Mucosa of stomach (tissue), 1 donor: Measurements from ENCODE around the gene SAMD4B.
"Not testable (repeated sequence)": the region's sequence is repeated elsewhere in the genome, so short reads cannot be mapped to it uniquely, and the experiment has no call there.

Source experiments
- H3K27me3 ChIP-seq: one replicate; pipeline ENCODE4 v1.7.0; 2013; ENCODE audit warnings: mild to moderate bottlenecking, low read length; ENCODE audit not compliant: control insufficient read depth, insufficient read depth
- H3K36me3 ChIP-seq: one replicate; pipeline ENCODE4 v1.7.0; 2013; ENCODE audit warnings: low read length; ENCODE audit not compliant: control insufficient read depth, insufficient read depth
- H3K4me1 ChIP-seq: one replicate; pipeline ENCODE4 v1.7.0; 2013; ENCODE audit warnings: mild to moderate bottlenecking, low read length; ENCODE audit not compliant: control insufficient read depth, insufficient read depth
- H3K4me3 ChIP-seq: one replicate; pipeline ENCODE4 v1.7.0; 2013; ENCODE audit warnings: low read length
- H3K9ac ChIP-seq: one replicate; pipeline ENCODE4 v1.7.0; 2013; ENCODE audit warnings: mild to moderate bottlenecking, low read length, moderate library complexity
- H3K9me3 ChIP-seq: one replicate; pipeline ENCODE4 v1.7.0; 2013; ENCODE audit warnings: mild to moderate bottlenecking, low read length, moderate library complexity; ENCODE audit not compliant: control insufficient read depth
- donor health status: Pancreatic carcinoma.

Gene SAMD4B

DNA sequence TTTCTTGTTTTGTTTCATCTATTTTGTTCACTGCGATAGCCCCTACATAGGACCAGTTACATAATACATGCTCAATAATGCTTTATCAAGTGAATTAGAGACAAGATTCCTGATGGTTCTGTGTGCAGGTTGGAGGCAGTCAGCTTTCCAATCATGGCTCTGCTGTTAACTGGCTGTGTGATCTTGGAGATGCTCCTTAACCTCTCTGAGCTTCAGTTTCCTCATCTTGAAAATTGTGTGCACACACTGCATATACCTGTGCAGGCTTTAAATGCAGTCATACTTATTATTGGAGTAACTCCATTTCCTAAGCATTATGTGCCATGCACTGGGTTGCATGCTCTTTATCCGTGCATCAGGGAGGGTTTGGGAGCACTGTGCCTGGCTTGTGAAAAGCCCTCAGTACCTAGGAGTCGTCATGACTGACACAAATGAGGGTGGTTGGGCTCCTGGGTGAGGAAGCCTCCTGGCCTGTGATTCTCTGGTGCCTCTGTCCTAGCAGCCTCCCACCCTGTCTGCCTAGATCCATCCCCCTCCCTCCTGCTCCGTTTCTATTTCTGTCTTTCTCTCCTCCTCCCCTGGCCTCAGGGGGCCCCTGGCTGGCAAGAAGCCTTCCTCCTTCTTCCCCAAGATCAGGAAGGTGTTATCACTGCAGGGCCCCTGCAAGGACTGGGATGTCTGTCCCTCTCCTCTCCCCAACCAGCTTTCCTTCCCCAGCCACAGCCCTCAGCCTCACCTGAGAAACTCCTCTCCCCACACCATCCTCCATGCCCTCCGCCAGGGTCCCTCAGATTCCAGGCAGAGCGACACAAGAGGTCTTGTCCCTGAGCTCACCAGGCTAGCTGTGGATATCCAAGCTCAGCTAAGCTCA, 37.3 kb upstream of the SAMD4B start:
- no peaks in the 10 kb centered on the region for H3K9me3 ChIP-seq
- peaks cover 4% of the 10 kb centered on the region for H3K4me1 ChIP-seq
- H3K4me3 ChIP-seq = no peak overlapping the region
- H3K9ac ChIP-seq = no peak overlapping the region
- H3K27me3 ChIP-seq = peaks cover 50% of the 10 kb centered on the region
- H3K36me3 ChIP-seq = no peaks in the 10 kb centered on the region

DNA sequence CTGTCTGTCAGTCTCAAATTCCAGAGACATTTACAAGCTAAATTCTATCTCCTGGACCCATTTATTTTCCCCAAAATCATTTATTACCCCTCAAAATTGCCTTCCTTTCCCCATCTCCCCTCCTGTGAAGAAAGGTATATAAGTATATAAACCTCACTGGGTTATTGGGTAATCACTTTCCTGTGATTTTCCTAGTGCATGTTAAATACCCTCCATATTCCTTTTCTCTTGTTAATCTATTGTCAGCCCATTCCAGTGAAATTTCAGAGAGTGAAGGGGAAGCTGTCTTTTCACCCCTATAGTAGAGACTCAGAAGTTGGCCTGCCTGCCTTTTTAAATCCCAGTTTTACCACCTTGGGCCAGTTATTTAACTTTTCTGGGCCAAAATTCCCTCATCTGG, 36.1 kb upstream of the SAMD4B start:
- no peaks in the 10 kb centered on the region for H3K9me3 ChIP-seq
- peaks cover 50% of the 10 kb centered on the region for H3K27me3 ChIP-seq

DNA sequence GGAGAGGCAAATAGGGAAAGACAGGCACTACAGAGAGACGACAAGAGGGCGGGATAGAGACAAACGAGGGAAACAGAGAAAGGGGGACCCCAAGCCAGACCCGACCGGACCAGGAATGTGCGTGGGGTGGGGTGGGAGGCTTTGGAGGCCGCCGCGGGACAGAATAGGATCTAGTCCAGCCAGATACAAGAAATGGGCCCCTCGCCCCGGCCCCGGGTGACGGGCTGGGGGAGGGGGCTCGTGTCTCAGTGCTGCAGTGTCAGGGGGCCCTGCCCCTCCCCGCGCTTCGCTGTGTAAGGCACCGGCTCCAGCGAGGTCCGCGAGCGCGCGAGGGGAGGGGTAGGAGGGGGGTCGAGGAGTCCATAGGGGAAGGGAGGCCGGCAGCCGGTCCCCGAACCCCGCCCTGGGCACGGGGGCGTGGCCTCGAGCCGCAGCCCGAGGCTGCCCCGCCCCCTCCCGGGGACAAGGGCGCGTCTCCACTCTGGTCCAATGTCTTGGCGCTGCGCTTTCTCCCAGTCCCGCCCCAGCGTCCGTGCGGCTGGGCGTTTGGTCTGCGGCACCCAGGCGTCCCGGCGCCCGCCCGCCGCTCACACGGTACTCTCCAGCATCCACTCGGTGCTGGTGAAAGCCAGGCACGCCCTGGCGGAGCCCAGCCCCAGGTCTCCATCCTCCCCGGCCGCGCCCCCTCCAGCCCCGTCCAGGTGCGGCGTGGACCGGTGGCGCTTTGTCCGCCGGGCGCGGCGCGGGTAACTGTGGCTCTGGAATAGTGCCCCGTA, 35.0 kb upstream of the SAMD4B start:
- Histone ChIP-seq H3K4me1 (peaks cover 4% of the 10 kb centered on the region), H3K9me3 (no peaks in the 10 kb centered on the region), H3K27me3 (peaks cover 50% of the 10 kb centered on the region), H3K4me3 (peak overlapping the region; percentile 19), H3K9ac (no peak overlapping the region), H3K36me3 (no peaks in the 10 kb centered on the region)

More for the DNA sequence above, 36.1 kb upstream of the SAMD4B start:
- Histone ChIP-seq H3K4me3 (no peak overlapping the region), H3K4me1 (peaks cover 4% of the 10 kb centered on the region), H3K9ac (no peak overlapping the region), H3K36me3 (no peaks in the 10 kb centered on the region)

DNA sequence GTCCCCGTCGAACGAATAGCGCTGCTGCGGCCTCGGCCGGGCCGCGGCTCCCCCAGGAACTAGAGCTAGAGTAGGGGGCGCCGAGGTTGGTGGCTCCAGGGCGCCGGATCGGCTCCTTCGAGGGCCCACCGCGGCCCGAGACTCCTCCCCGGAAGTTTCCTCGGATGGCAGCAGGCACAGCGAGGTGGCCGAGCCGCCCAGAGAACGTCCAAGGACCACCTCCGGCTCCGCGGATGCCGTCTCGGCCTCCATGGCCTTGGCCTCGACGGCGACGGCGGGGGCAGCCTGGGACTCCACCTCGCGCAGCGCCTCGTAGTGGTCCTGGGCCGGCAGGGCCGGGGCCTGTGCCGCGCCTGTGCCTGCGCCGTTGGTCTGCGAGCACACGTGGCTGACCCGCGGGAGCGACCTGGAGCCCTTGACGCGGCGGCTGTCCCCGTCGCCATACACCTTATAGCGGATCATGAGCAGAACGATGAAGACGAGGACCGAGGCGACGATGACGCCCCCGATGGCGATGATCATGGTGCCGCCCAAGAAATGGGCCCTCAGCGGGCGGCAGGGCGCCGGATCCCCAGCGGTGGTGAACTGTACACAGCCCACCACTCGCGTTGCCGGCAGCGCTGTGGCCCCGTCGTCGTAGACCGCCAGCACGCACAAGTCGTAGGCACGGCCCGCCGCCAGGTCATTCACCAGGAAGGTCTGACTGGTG, 34.2 kb upstream of the SAMD4B start:
- Histone ChIP-seq H3K4me3 (peak overlapping the region; percentile 19), H3K9ac (no peak overlapping the region), H3K27me3 (peaks cover 50% of the 10 kb centered on the region), H3K9me3 (no peaks in the 10 kb centered on the region), H3K36me3 (no peaks in the 10 kb centered on the region), H3K4me1 (peaks cover 4% of the 10 kb centered on the region)

DNA sequence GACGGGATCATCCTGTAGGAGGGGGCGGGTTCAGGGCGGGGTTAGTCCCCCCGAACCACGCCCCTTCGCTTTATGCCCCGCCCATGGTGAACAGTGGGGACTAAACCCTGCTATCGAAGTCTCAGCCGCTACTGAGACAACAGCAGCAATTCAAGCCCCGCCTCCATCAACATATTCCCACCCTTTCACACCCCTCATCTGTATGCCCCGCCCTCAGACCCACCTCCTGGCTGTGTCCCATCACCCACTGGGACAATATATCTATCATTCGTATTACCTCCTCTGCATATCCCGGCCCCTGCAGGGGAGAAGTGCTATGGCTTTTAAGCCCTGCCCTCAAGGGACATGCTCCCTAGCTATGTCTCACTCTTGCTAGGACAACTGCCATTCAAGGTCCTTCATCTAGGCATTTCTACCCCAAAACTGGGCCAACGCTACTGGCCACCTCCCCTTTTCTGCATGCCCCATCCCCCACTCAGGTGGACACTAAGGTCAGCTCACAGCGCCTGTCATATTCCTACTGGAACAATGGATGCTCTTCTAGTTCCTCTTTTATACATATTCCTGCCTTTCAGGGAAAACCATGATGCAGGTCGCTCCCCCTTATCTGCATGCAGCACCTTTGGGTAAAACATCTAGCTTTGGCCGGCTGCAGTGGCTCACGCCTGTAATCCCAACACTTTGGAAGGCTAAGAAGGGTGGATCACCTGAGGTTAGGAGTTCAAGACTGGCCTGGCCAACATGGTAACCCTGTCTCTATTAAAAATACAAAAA, 33.5 kb upstream of the SAMD4B start:
- peaks cover 46% of the 10 kb centered on the region for H3K27me3 ChIP-seq
- H3K9ac ChIP-seq = no peak overlapping the region
- H3K36me3 ChIP-seq = no peaks in the 10 kb centered on the region
- H3K4me1 ChIP-seq = peaks cover 4% of the 10 kb centered on the region
- H3K9me3 ChIP-seq = no peaks in the 10 kb centered on the region
- no peak overlapping the region for H3K4me3 ChIP-seq

DNA sequence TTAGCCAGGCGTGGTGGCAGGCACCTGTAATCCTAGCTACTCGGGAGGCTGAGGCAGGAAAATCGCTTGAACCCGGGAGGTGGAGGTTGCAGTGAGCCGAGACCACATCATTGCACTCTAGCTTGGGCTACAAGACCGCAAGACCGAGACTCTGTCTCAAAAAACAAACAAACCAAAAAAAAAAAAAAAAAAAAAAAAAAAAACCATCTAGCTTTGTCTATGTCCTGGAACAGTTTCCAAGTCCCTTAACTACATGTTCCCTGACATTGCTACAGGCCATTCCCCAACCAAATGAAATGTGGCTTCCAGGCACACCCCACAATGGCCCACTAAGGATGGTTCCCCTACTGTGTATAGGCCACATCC, 32.9 kb upstream of the SAMD4B start:
- not testable (repeated sequence) for H3K36me3 ChIP-seq, H3K4me3 ChIP-seq, H3K4me1 ChIP-seq, H3K9ac ChIP-seq, H3K9me3 ChIP-seq
- peaks cover 43% of the 10 kb centered on the region for H3K27me3 ChIP-seq

DNA sequence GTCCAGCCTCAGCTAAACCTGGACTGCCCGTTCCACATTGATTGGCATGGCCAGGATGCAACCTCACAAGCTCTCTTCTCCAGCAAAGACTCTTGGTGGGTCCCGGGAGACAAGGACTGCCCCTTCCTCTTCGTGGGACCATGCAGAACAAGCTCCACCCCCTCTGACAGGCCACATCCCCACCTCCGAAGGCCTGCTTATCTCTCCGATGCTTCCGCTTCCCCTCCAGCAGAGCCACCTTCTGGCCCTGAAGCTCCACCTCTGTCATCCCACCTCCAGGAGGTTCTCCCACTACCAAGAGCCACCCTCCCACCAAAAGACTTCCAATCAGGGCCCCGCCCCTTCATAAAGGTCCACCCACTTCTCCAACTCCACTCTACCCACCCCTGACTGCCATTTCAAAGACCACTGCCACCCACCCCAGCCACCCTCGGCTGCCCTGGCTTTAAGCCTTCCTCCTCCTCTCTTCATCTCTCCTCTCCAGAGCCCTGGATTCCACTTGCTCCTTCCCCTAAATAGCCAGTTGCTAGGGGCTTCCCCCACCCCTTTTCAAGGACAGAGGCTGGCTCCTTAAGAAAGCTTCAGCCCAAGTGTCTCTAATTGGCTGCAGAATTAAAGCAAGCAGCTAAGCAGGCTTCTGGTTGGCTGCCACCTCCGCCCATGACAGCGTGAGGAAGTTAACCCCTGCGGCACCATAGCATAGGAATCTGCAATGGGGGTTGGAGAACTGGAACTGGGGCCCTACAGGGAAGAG, 31.5 kb upstream of the SAMD4B start:
- Histone ChIP-seq H3K36me3 (no peaks in the 10 kb centered on the region), H3K4me3 (no peak overlapping the region), H3K4me1 (peaks cover 4% of the 10 kb centered on the region), H3K9me3 (no peaks in the 10 kb centered on the region), H3K27me3 (peaks cover 29% of the 10 kb centered on the region), H3K9ac (no peak overlapping the region)

DNA sequence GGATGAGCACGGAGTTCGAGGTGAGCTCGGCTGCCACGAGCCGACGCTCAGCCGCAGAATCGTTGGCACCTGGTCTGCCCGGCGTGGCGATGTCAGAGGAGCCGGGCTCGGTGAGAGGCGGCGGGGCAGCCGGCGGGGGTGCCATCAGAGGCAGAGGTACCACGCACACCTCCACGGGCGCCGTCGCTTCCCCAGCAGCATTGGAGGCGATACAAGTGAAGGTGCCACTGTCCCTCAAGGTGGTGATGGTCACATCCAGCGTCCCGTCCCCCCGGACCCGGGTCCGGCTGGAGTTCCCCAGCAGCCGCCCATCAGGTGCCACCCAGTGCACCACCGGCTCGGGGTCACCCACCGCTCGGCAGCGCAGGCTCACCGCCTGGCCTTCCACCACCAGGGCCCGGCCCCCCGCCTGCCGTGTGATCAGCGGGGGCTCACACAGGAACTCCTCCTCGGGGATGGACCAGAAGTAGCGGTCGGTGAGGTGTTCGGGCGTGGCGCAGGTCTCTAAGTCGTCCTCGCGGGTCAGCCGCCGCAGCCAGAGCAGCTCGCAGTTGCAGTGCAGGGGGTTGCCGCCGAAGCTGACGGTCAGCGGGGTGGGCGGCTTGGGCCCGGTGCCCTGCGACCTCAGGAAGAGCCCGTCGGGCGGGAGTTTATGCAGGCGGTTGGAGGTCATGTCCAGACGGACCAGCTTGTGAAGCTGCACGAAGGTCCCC, 28.0 kb upstream of the SAMD4B start:
- Histone ChIP-seq H3K9ac (no peak overlapping the region), H3K36me3 (no peaks in the 10 kb centered on the region), H3K9me3 (no peaks in the 10 kb centered on the region)

DNA sequence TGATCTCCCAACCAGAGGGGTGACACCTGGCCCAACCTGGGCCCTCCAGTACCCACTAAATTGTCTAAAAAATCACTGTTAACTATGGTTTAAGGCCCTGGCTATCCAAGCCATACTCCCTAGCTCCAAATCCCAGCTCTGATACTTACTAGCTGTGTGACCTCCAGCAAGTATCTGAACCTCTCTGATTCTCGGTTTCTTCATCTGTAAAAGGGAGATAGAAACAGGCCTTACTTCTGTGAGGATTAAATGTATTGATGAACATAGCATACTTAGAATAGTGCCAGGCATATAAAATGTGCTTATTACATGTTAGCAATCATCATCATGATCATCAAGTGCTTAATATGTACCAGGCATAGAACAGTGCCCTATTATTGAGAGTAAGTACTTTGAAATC, 26.3 kb upstream of the SAMD4B start:
- H3K9me3 ChIP-seq = no peaks in the 10 kb centered on the region
- peaks cover 6% of the 10 kb centered on the region for H3K4me1 ChIP-seq
- no peak overlapping the region for H3K9ac ChIP-seq
- H3K4me3 ChIP-seq = no peak overlapping the region
- peaks cover 4% of the 10 kb centered on the region for H3K27me3 ChIP-seq
- H3K36me3 ChIP-seq = no peaks in the 10 kb centered on the region

More for the DNA sequence above, 28.0 kb upstream of the SAMD4B start:
- Histone ChIP-seq H3K4me1 (no peaks in the 10 kb centered on the region), H3K27me3 (no peaks in the 10 kb centered on the region), H3K4me3 (no peak overlapping the region)

DNA sequence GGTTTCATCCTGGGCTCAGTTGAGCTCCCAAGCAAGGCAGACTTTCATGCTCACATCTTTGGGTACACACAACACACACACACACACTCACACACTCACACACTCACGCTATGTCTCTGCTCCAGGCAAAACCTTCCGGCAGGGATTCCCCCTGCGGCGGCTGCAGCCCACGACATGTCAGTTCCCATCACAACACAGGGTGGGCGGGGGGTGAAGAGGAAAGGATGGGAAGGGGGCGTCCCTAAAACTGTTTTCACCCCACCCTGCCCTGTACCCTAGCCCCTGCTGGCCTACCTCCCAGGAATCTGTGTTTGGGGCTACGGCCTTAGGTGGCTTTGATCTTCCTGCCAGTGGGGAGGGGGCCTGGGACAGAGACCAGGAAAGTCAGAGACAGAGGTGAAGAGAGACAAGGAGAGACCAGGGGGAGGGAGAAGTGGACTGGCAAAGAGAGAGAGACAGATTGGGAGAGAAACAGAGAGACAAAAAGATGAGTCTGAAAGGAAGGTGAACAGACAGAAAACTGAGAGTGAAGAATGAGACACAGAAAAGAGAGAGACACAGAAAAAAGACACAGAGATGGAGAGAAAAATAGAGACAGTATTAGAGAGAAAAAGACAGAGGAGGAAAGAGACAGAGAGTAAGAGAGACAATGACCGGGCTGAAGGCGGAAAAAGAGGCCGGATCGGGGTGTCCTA, 25.4 kb upstream of the SAMD4B start:
- Histone ChIP-seq H3K9ac (peak overlapping the region; percentile 15), H3K9me3 (no peaks in the 10 kb centered on the region), H3K4me1 (peaks cover 6% of the 10 kb centered on the region), H3K36me3 (no peaks in the 10 kb centered on the region), H3K4me3 (no peak overlapping the region), H3K27me3 (peaks cover 11% of the 10 kb centered on the region)
